Peyer's patch (tissue), 4 donors: ENCODE results near the gene BCKDHB. TPM values are rescaled to one million over a fixed set of nuclear protein-coding genes. Genes with fewer than 3 reads are reported as not detected.

ENCODE experiments used
- DNase-seq, 3 donors: peaks; one replicate each; pipeline ENCODE4 v3.0.0-alpha.2; 2017 to 2019
- H3K27ac ChIP-seq, 4 donors: fragments of 200-600 bp; sonication (generic); one replicate each; pipeline ENCODE4 v1.5.1; 2016 to 2019
- H3K27me3 ChIP-seq, 2 donors: fragments of 200-600 bp; sonication (generic); one replicate each; pipeline ENCODE4 v1.5.1; 2019
- H3K36me3 ChIP-seq, 3 donors: fragments of 200-600 bp; sonication (generic); one replicate each; pipeline ENCODE4 v1.5.1; 2016 to 2019
- H3K4me1 ChIP-seq, 4 donors: fragments of 200-600 bp; sonication (generic); one replicate each; pipeline ENCODE4 v1.5.1; 2016 to 2019
- H3K4me3 ChIP-seq, 4 donors: fragments of 200-600 bp; sonication (generic); 1 replicate in 3 of 4; 2 replicates in 1 of 4; pipeline ENCODE4 v1.5.1; 2016 to 2019; ENCODE audit warnings: mild to moderate bottlenecking in 1 of 4
- H3K9me3 ChIP-seq, 4 donors: fragments of 200-600 bp; sonication (generic); one replicate each; pipeline ENCODE4 v1.5.1; 2016 to 2019; ENCODE audit warnings: mild to moderate bottlenecking in 1 of 4
- CTCF ChIP-seq, 6 experiments: fragments of 450-650 bp in 4 of 6; fragments of 200-600 bp in 2 of 6; sonication (generic) in 1 of 6; IDR thresholded peaks; one replicate each; pipeline ENCODE4 v1.5.1; 2017 to 2019; ENCODE audit warnings: antibody characterized with exemption in 6 of 6, mild to moderate bottlenecking in 3 of 6, moderate library complexity in 1 of 6
- POLR2A ChIP-seq, 2 donors: fragments of 450-650 bp; IDR thresholded peaks; one replicate each; pipeline ENCODE4 v1.5.1; 2017; ENCODE audit warnings: antibody characterized with exemption in 2 of 2, mild to moderate bottlenecking in 2 of 2, moderate library complexity in 2 of 2
- total RNA-seq, 4 donors: library from RNA; depleted of rRNA; stranded (reverse); fragments of >200 nt; gene quantifications; one replicate each; pipeline ENCODE4 v1.1.0, GENCODE V29; 2016

The BCKDHB gene
- total RNA-seq, 4 donors from 2014 or later: 13.3 to 31.8 (median 20.1) TPM

GRCh38 chr6:80331522-80331921 is 225.1 kb downstream of the BCKDHB start:
- no peaks in the 10 kb centered on the region for H3K4me1 ChIP-seq
- no peak for TF ChIP-seq POLR2A (IDR thresholded peaks at IDR 0.05)
- no peak for TF ChIP-seq CTCF (IDR thresholded peaks at IDR 0.05)
- no peaks in the 10 kb centered on the region for H3K36me3 ChIP-seq
- H3K4me3 ChIP-seq: no peak overlapping the region
- H3K27ac ChIP-seq: no peak overlapping the region
- no peaks in the 10 kb centered on the region for H3K27me3 ChIP-seq
- DNase-seq: no peak
- H3K9me3 ChIP-seq: no peaks in the 10 kb centered on the region

GRCh38 chr6:80331974-80332373 is 225.5 kb downstream of the BCKDHB start:
- DNase-seq: no peak
- Histone ChIP-seq H3K9me3 (no peaks in the 10 kb centered on the region), H3K4me1 (no peaks in the 10 kb centered on the region), H3K27ac (no peak overlapping the region), H3K4me3 (no peak overlapping the region), H3K27me3 (no peaks in the 10 kb centered on the region), H3K36me3 (no peaks in the 10 kb centered on the region)
- TF ChIP-seq POLR2A (IDR thresholded peaks at IDR 0.05): no peak
- no peak for TF ChIP-seq CTCF (IDR thresholded peaks at IDR 0.05)

- TF ChIP-seq CTCF (IDR thresholded peaks at IDR 0.05) (no peak), POLR2A (IDR thresholded peaks at IDR 0.05) (no peak)
- Histone ChIP-seq H3K27ac (no peak overlapping the region), H3K4me3 (no peak overlapping the region), H3K9me3 (no peaks in the 10 kb centered on the region), H3K36me3 (no peaks in the 10 kb centered on the region), H3K27me3 (no peaks in the 10 kb centered on the region), H3K4me1 (no peaks in the 10 kb centered on the region)
- no peak for DNase-seq
Observed at GRCh38 chr6:80333342-80333741, 226.9 kb downstream of the BCKDHB start.

GRCh38 chr6:80335121-80335531 is 228.7 kb downstream of the BCKDHB start:
- no peaks in the 10 kb centered on the region for H3K27me3 ChIP-seq
- no peak overlapping the region for H3K4me3 ChIP-seq
- H3K27ac ChIP-seq: no peak overlapping the region
- no peaks in the 10 kb centered on the region for H3K9me3 ChIP-seq
- no peaks in the 10 kb centered on the region for H3K4me1 ChIP-seq
- no peaks in the 10 kb centered on the region for H3K36me3 ChIP-seq
- DNase-seq: no peak
- TF ChIP-seq CTCF (IDR thresholded peaks at IDR 0.05) (no peak), POLR2A (IDR thresholded peaks at IDR 0.05) (no peak)

GRCh38 chr6:80336911-80337310 is 230.4 kb downstream of the BCKDHB start:
- Histone ChIP-seq H3K4me3 (no peak overlapping the region), H3K36me3 (no peaks in the 10 kb centered on the region), H3K27me3 (no peaks in the 10 kb centered on the region), H3K4me1 (no peaks in the 10 kb centered on the region), H3K27ac (no peak overlapping the region), H3K9me3 (no peaks in the 10 kb centered on the region)
- TF ChIP-seq CTCF (IDR thresholded peaks at IDR 0.05) (no peak), POLR2A (IDR thresholded peaks at IDR 0.05) (no peak)
- DNase-seq: no peak

- H3K36me3 ChIP-seq: no peaks in the 10 kb centered on the region
- H3K9me3 ChIP-seq: no peaks in the 10 kb centered on the region
- no peak overlapping the region for H3K4me3 ChIP-seq
- TF ChIP-seq POLR2A (IDR thresholded peaks at IDR 0.05) (no peak), CTCF (IDR thresholded peaks at IDR 0.05) (peak in 5 of 6 experiments; percentile 34 to 59 (median 50))
- no peaks in the 10 kb centered on the region for H3K27me3 ChIP-seq
- DNase-seq: peak; percentile 32 to 74 (median 72)
- no peak overlapping the region for H3K27ac ChIP-seq
- H3K4me1 ChIP-seq: no peaks in the 10 kb centered on the region
Observed at GRCh38 chr6:80338201-80338836, 231.8 kb downstream of the BCKDHB start.
